Pancreas (tissue), 10 donors: Measurements from ENCODE around the gene EBF3. TPM values are rescaled to one million over a fixed set of nuclear protein-coding genes. Genes with fewer than 3 reads are reported as not detected.

Experiments used
- ATAC-seq, 4 donors: fragments of 200-7000 bp; cut with Tn5 transposase; one replicate each; pipeline versions ENCODE4 v1.8.0 to v1.9.1; 2020; ENCODE audit warnings: mild to moderate bottlenecking in 4 of 4, moderate library complexity in 4 of 4
- DNase-seq, 6 donors: peaks; one replicate each; pipeline ENCODE4 v3.0.0-alpha.2; 2020
- FAIRE-seq: peaks from 2 replicates; lab custom pipeline; 2012; peaks lifted over from hg19 to GRCh38; lab: Jason Lieb, UNC
- H3K27ac ChIP-seq, 4 donors: fragments of 200-600 bp; sonication (generic); 1 replicate in 3 of 4; 2 replicates in 1 of 4; pipeline versions ENCODE4 v1.5.0 to v1.8.0; 2020
- H3K27me3 ChIP-seq, 4 donors: fragments of 200-600 bp; one replicate each; pipeline ENCODE4 v1.8.0; 2021
- H3K36me3 ChIP-seq, 3 donors: fragments of 200-600 bp; sonication (generic) in 1 of 3; one replicate each; pipeline versions ENCODE4 v1.5.0 to v1.8.0; 2020 to 2021
- H3K4me1 ChIP-seq, 3 donors: fragments of 200-600 bp; one replicate each; pipeline ENCODE4 v1.8.0; 2021
- H3K4me3 ChIP-seq, 4 donors: fragments of 200-600 bp; sonication (generic) in 2 of 4; one replicate each; pipeline versions ENCODE4 v1.5.0 to v1.8.0; 2020 to 2021
- H3K9me3 ChIP-seq, 4 donors: fragments of 200-600 bp; one replicate each; pipeline ENCODE4 v1.8.0; 2021
- WGBS, 2 donors: extraction: QIAGEN DNeasy Blood & Tissue Kit; methylation state at CpG; one replicate each; pipeline ENCODE4 v1.1.7; 2013; 5-methylcytosine and 5-hydroxymethylcytosine counted together
- intact Hi-C, 3 donors: fragments of 100-400 bp; cut with DNase I; formaldehyde crosslinking; loops; one replicate each; pipeline versions ENCODE4 v1.11.1 to v1.14.2; 2022
- polyA plus RNA-seq, 2 donors: library from polyadenylated mRNA; stranded (reverse); fragments of 200-250 nt; gene quantifications; one replicate each; pipeline ENCODE4 v1.2.3, GENCODE V29; 2013
- total RNA-seq, 6 donors: library from RNA; stranded (reverse); fragmentation: NEBNext Ultra II Directional in 4 of 6; extraction: Animal tissue kit (Norgen Biotek cat#: 25700) in 4 of 6; gene quantifications; one replicate each; pipeline versions ENCODE4 v1.2.1 to v1.2.4, GENCODE V29; 2021 to 2023
- TF ChIP-seq, protein P1 (sequence below), 4 donors: fragments of 200-600 bp; sonication (generic) in 3 of 4; IDR thresholded peaks; one replicate each; pipeline versions ENCODE4 v1.5.0 to v1.8.0; 2021; ENCODE audit warnings: antibody characterized with exemption in 4 of 4
- donor health status: healthy with polysubstance abuse.
- donor health status: DM: no; HTN: no; CAD: no; lungs with moderate emphysema.
- donor health status: DM: no; HTN: no; CAD: no.
- donor health status: control.
- donor health status: control.
- donor health status: Bipolar disorder and iron deficiency.
- donor health status: DM: yes; HTN: yes; CAD: no.
- donor health status: DM: no; HTN: no; CAD: no.
- donor health status: DM: no; HTN: no; CAD: no.
- donor health status: DM: yes; HTN: yes; CAD: no.

EBF3 gene
- total and polyA plus RNA-seq, 8 donors = 0.47 to 1.5 (median 1.1) TPM

DNA sequence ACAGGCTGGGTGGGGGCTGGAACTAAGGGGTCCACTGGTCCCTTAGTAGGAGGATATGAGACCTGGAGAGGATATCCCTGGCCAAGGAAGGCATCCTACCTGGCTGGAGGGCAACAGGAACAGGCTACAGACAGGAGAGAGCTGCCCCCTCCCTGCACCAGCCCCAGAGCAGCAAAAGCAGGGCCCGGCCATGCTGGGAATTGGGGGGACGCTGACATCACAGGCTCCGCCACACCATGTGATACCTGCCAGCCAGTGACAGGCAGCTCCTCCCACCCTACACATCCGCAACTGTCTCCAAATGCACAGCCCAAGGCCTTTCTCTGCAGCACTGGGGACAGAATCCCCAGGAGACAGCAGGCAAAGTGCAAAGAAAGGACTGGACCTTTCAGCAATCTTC, 100.0 kb downstream of the EBF3 start:
- H3K27me3 ChIP-seq = no peaks in the 10 kb centered on the region
- peak in 1 of 6 donors; percentile 41 for DNase-seq
- no peak overlapping the region for H3K27ac ChIP-seq
- no peak overlapping the region for H3K4me3 ChIP-seq
- no peaks in the 10 kb centered on the region for H3K9me3 ChIP-seq
- 90 to 92% methylated on average over 4 of the region's 4 CpGs for WGBS, 2 donors
- FAIRE-seq = no peak
- TF ChIP-seq, protein P1, sequence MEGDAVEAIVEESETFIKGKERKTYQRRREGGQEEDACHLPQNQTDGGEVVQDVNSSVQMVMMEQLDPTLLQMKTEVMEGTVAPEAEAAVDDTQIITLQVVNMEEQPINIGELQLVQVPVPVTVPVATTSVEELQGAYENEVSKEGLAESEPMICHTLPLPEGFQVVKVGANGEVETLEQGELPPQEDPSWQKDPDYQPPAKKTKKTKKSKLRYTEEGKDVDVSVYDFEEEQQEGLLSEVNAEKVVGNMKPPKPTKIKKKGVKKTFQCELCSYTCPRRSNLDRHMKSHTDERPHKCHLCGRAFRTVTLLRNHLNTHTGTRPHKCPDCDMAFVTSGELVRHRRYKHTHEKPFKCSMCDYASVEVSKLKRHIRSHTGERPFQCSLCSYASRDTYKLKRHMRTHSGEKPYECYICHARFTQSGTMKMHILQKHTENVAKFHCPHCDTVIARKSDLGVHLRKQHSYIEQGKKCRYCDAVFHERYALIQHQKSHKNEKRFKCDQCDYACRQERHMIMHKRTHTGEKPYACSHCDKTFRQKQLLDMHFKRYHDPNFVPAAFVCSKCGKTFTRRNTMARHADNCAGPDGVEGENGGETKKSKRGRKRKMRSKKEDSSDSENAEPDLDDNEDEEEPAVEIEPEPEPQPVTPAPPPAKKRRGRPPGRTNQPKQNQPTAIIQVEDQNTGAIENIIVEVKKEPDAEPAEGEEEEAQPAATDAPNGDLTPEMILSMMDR (IDR thresholded peaks at IDR 0.05) = no peak
- H3K36me3 ChIP-seq = no peaks in the 10 kb centered on the region
- intact Hi-C loops = no loop called here
- ATAC-seq = no peak
- no peaks in the 10 kb centered on the region for H3K4me1 ChIP-seq

DNA sequence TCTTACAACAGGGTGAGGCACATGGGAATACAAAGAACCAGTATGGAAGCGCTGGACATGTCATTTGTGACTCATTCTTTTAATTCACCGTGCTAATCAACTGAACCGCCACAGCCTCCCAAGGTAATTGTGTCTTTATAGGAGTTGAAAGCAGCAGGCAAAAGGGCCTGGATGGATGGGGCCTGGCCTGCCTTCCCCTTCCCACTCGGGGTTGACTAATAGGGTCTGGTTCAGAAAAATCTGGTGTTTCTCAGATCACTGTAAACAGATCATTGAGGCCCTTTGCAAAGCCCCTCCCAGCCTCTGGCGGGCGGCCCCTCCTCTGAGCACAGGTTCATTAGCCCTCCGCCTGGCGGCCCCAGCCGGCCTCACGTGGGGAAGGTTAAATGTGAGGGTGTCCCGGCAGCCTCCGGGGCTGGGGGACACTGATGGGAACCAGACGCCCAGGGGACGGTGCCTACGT, 100.8 kb downstream of the EBF3 start:
- TF ChIP-seq, protein P1 (IDR thresholded peaks at IDR 0.05) = no peak
- FAIRE-seq = no peak

DNA sequence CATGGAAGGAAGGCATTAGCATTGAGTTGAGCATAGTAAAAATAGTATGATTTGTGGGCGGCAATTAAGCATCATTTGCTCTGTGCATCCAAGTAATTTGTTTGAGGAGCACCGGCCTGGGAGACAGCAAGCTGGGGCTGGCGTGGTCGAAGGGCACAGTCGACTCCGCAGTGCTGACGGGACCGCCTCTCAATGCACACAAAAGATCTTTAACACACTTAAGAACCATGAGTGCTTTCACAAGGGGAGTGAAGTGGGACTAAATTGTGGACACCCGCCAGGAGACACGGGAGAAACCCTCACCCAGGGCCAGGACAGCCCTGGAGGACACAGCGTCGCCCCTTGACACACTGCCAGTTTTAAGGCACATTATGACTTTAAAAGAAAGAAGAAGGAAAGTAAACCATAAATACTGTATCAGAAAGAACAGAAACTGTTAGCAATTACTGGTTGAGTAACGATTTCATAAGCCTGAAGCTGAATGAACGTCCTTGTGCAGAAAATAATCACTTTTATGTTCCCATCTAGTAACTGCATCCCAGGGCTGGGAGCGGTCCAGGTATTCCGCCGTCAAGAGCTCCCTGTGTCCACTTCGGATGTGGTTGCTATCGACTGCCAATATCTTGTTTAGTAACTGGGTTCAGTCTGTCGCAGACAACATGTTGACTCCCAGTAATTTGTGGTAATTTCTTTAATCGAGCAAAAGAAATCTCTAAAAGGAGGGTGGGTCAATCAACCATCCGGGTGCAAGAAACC, 102.1 kb downstream of the EBF3 start:
- Histone ChIP-seq H3K27ac (no peak overlapping the region), H3K9me3 (no peaks in the 10 kb centered on the region), H3K36me3 (no peaks in the 10 kb centered on the region), H3K4me3 (no peak overlapping the region), H3K4me1 (no peaks in the 10 kb centered on the region), H3K27me3 (no peaks in the 10 kb centered on the region)
- intact Hi-C loops = no loop called here
- FAIRE-seq (no peak), ATAC-seq (no peak), DNase-seq (no peak)
- TF ChIP-seq, protein P1 (IDR thresholded peaks at IDR 0.05) = no peak
- 68 to 78% methylated on average over 22 of the region's 22 CpGs for WGBS, 2 donors

More for the DNA sequence above, 100.8 kb downstream of the EBF3 start:
- Histone ChIP-seq H3K27me3 (no peaks in the 10 kb centered on the region), H3K36me3 (no peaks in the 10 kb centered on the region), H3K4me1 (no peaks in the 10 kb centered on the region), H3K27ac (no peak overlapping the region), H3K9me3 (no peaks in the 10 kb centered on the region), H3K4me3 (no peak overlapping the region)
- 60 to 61% methylated on average over 15 of the region's 15 CpGs for WGBS, 2 donors
- ATAC-seq = no peak
- peak in 2 of 6 donors; percentile 48 to 52 for DNase-seq
- intact Hi-C loops = no loop called here

DNA sequence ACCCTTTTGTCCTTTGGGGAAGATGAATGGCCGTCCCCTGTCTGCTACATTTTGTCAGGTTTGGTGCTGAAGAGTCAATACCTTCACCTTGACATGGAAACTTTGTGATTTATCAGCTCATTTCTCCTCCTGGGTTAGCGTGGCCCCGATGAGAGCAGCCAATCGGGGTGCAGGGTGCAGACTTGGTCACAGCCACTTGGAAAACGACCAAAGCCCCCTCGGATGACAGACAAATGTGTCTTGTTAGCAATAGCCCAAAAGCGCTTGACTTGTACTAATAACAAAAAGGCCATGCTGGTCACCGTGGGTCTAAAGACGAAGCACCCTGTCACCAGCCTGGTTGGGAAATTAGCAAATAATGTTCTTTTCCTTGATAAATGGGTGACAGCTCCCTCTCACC, 103.7 kb downstream of the EBF3 start:
- H3K27ac ChIP-seq = no peak overlapping the region

More for the DNA sequence above, 103.7 kb downstream of the EBF3 start:
- H3K27me3 ChIP-seq = peaks cover 0 to 8% (median 0%) of the 10 kb centered on the region in 4 donors
- H3K4me1 ChIP-seq = no peaks in the 10 kb centered on the region
- no peak for DNase-seq
- FAIRE-seq = no peak
- H3K4me3 ChIP-seq = no peak overlapping the region
- ATAC-seq = no peak
- intact Hi-C loops = no loop called here
- no peaks in the 10 kb centered on the region for H3K36me3 ChIP-seq
- 54 to 68% methylated on average over 9 of the region's 9 CpGs for WGBS, 2 donors
- TF ChIP-seq, protein P1 (IDR thresholded peaks at IDR 0.05) = no peak
- no peaks in the 10 kb centered on the region for H3K9me3 ChIP-seq
